WTC11 (cell line): Measurements from ENCODE around the gene HAUS5. TPM values are rescaled to one million over a fixed set of nuclear protein-coding genes. Genes with fewer than 3 reads are reported as not detected.
A peak's percentile ranks its signal among the peaks of the same experiment; 100 is the strongest.

Source experiments
- ATAC-seq: fragments of 200-7000 bp; cut with Tn5 transposase; 2 replicates; pipeline ENCODE4 v1.10.0; 2021; ENCODE audit warnings: mild to moderate bottlenecking, moderate library complexity
- CTCF ChIA-PET: fragments of 300-600 bp; sonication (Branson Sonifier 250); formaldehyde crosslinking; loops from one replicate; lab custom pipeline; 2021; ENCODE audit warnings: antibody characterized with exemption; lab: Charles Lee
- POLR2A ChIA-PET: fragments of 350-600 bp; sonication (Branson Sonifier 250); formaldehyde crosslinking; loops from one replicate; lab custom pipeline; 2021; ENCODE audit warnings: antibody characterized with exemption; lab: Charles Lee
- DNase-seq: peaks from one replicate; pipeline ENCODE4 v3.0.0; 2021; ENCODE audit warnings: low spot score
- H3K27ac Mint-ChIP-seq: 2 replicates; pipeline ENCODE4 v1.8.0; 2021; ENCODE audit warnings: mixed read lengths
- H3K27me3 Mint-ChIP-seq: 2 replicates; pipeline ENCODE4 v1.8.0; 2021; ENCODE audit warnings: low read depth, mild to moderate bottlenecking, moderate library complexity, mixed read lengths
- H3K36me3 Mint-ChIP-seq: 2 replicates; pipeline ENCODE4 v1.8.0; 2021; ENCODE audit warnings: mixed read lengths
- H3K4me1 Mint-ChIP-seq: 2 replicates; pipeline ENCODE4 v1.8.0; 2022; ENCODE audit warnings: mixed read lengths
- H3K4me3 Mint-ChIP-seq: 2 replicates; pipeline ENCODE4 v1.8.0; 2021; ENCODE audit warnings: mild to moderate bottlenecking, moderate library complexity, mixed read lengths
- H3K9me3 Mint-ChIP-seq: 2 replicates; pipeline ENCODE4 v1.8.0; 2021; ENCODE audit warnings: mixed read lengths
- CREM ChIP-seq: sonication (generic); formaldehyde crosslinking; IDR thresholded peaks from 2 replicates; pipeline ENCODE4 v1.8.1; 2022; ENCODE audit warnings: mild to moderate bottlenecking, missing genetic modification reagents, moderate library complexity
- CTCF ChIP-seq: fragments of 200-600 bp; IDR thresholded peaks from 2 replicates; pipeline ENCODE4 v1.8.0; 2022; ENCODE audit warnings: antibody characterized with exemption
- FOXJ3 ChIP-seq: sonication (generic); formaldehyde crosslinking; IDR thresholded peaks from 2 replicates; pipeline ENCODE4 v1.9.0; 2021; ENCODE audit warnings: missing genetic modification reagents, mild to moderate bottlenecking, borderline replicate concordance
- FOXK1 ChIP-seq: sonication (generic); formaldehyde crosslinking; IDR thresholded peaks from 2 replicates; pipeline ENCODE4 v1.8.0; 2022; ENCODE audit warnings: mild to moderate bottlenecking, moderate library complexity, missing genetic modification reagents
- HMGA2 ChIP-seq: fragments of 250-450 bp; sonication (Bioruptor Pico); IDR thresholded peaks from 2 replicates; pipeline ENCODE4 v1.4.0; 2021; ENCODE audit warnings: mild to moderate bottlenecking, moderate library complexity
- MAX ChIP-seq: sonication (generic); formaldehyde crosslinking; IDR thresholded peaks from 2 replicates; pipeline ENCODE4 v1.8.0; 2022; ENCODE audit warnings: mild to moderate bottlenecking, missing genetic modification reagents
- MYBL2 ChIP-seq: sonication (generic); formaldehyde crosslinking; IDR thresholded peaks from 2 replicates; pipeline ENCODE4 v1.8.1; 2023; ENCODE audit warnings: mild to moderate bottlenecking, moderate library complexity, missing genetic modification reagents
- NFYB ChIP-seq: sonication (generic); formaldehyde crosslinking; conservative IDR thresholded peaks from 2 replicates; pipeline ENCODE4 v1.8.0; 2022; ENCODE audit warnings: low read depth, missing genetic modification reagents
- NR2C2 ChIP-seq: sonication (generic); formaldehyde crosslinking; IDR thresholded peaks from 2 replicates; pipeline ENCODE4 v1.8.0; 2022; ENCODE audit warnings: mild to moderate bottlenecking, missing genetic modification reagents
- PRRX2 ChIP-seq: fragments of 250-450 bp; sonication (Bioruptor Pico); IDR thresholded peaks from 2 replicates; pipeline ENCODE4 v1.8.0; 2021; ENCODE audit warnings: mild to moderate bottlenecking
- STAT6 ChIP-seq: sonication (generic); formaldehyde crosslinking; conservative IDR thresholded peaks from 2 replicates; pipeline ENCODE4 v1.8.1; 2023; ENCODE audit warnings: mild to moderate bottlenecking, low read depth, missing genetic modification reagents, moderate library complexity
- ZNF121 ChIP-seq: sonication (generic); formaldehyde crosslinking; IDR thresholded peaks from 2 replicates; pipeline ENCODE4 v1.8.0; 2023; ENCODE audit warnings: missing genetic modification reagents
- ZNF281 ChIP-seq: sonication (generic); formaldehyde crosslinking; IDR thresholded peaks from 2 replicates; pipeline ENCODE4 v1.8.0; 2023; ENCODE audit warnings: mild to moderate bottlenecking, missing genetic modification reagents
- total RNA-seq: library from RNA; stranded (reverse); gene quantifications from 3 replicates; pipeline ENCODE4 v1.2.3, GENCODE V29; 2021
- TF ChIP-seq, protein P1 (sequence below): sonication (generic); formaldehyde crosslinking; IDR thresholded peaks from 2 replicates; pipeline ENCODE4 v1.8.1; 2023; ENCODE audit warnings: mild to moderate bottlenecking, missing genetic modification reagents
- TF ChIP-seq, protein P2 (sequence below): sonication (generic); formaldehyde crosslinking; IDR thresholded peaks from 2 replicates; pipeline ENCODE4 v1.8.1; 2023; ENCODE audit warnings: mild to moderate bottlenecking, missing genetic modification reagents, borderline replicate concordance

Gene HAUS5
- total RNA-seq, 1 experiment from 2014 or later, result 25.4 TPM

DNA sequence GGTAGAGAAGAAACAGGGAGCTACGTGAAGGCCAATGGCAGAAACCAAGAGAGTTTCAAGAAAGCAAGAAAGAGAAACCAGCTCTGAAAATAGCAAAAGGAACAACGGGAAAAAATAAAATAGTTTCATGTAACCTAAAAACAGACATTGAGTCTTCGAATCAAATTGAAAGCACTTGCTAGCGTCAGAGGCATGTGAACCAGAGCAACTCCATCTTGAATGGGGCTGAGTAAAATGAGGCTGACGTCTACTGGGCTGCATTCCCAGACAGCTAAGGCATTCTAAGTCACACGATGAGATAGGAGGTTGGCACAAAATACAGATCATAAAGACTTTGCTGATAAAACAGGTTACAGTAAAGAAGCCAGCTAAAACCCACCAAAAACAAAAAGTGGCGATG, 33.8 kb upstream of the HAUS5 start (continued):
- TF ChIP-seq, protein P1, sequence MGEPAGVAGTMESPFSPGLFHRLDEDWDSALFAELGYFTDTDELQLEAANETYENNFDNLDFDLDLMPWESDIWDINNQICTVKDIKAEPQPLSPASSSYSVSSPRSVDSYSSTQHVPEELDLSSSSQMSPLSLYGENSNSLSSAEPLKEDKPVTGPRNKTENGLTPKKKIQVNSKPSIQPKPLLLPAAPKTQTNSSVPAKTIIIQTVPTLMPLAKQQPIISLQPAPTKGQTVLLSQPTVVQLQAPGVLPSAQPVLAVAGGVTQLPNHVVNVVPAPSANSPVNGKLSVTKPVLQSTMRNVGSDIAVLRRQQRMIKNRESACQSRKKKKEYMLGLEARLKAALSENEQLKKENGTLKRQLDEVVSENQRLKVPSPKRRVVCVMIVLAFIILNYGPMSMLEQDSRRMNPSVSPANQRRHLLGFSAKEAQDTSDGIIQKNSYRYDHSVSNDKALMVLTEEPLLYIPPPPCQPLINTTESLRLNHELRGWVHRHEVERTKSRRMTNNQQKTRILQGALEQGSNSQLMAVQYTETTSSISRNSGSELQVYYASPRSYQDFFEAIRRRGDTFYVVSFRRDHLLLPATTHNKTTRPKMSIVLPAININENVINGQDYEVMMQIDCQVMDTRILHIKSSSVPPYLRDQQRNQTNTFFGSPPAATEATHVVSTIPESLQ, result no peak
- TF ChIP-seq FOXJ3 (CRISPR knock-in tag) (no peak), ZNF121 (CRISPR knock-in tag) (no peak), CREM (no peak)

GRCh38 chr19:35582760-35583159, 29.8 kb upstream of the HAUS5 start:
- H3K27ac Mint-ChIP-seq, result no peak overlapping the region
- H3K36me3 Mint-ChIP-seq, result peaks cover 3% of the 10 kb centered on the region; the same call in 1 of the 2 replicates
- DNase-seq (no peak), ATAC-seq (no peak)
- TF ChIP-seq HMGA2 (no peak), FOXK1 (no peak)
- H3K9me3 Mint-ChIP-seq, result peaks cover 27% of the 10 kb centered on the region
- ChIA-PET CTCF (no interaction called here), POLR2A (no interaction called here)
- H3K4me3 Mint-ChIP-seq, result no peak overlapping the region
- H3K4me1 Mint-ChIP-seq, result no peaks in the 10 kb centered on the region
- peaks cover 48% of the 10 kb centered on the region for H3K27me3 Mint-ChIP-seq

DNA sequence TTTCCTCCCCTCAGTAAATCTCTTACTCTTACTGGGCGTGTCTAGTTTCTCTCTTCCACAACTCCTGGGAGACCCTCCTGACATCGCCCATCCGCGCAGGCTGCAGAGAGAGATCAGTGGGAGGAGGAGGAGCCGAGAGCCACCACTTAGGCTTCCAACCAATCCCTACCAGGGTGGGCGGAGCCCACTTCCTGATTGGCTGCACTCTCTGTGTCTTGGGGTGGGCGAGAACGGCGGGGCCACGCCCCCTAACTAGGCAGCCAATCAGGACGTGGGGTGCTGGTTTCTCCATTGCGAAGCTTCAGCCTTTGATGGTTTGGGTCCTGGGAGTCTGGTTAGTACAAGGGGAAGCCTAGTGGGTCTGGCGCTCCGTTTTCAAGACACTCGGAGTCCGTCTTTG, 26.7 kb upstream of the HAUS5 start, which contains the start of gene PMIS2:
Gene PMIS2, plus strand, starts transcription at position 326 of the 400 bp plus-strand sequence. CDS start 87 bp downstream, outside the sequence.
- peaks cover 11% of the 10 kb centered on the region for H3K9me3 Mint-ChIP-seq
- POLR2A ChIA-PET, result no interaction called here
- ATAC-seq (peak; percentile 88), DNase-seq (peak; percentile 75)
- CTCF ChIA-PET, result interaction anchor here (0.8 to 1.5 kb wide), 2 partner anchors 28 to 75 kb away, joined by 3 to 4 read pairs; no protein-coding TSS in a partner anchor
- TF ChIP-seq STAT6 (CRISPR knock-in tag) (no peak), NFYB (CRISPR knock-in tag) (peak; percentile 71), MYBL2 (no peak)
- no peak within 1 kb of the TSS for H3K27ac Mint-ChIP-seq
- H3K36me3 Mint-ChIP-seq, result no peaks in the 10 kb centered on the region
- no peak within 1 kb of the TSS for H3K4me3 Mint-ChIP-seq
- H3K4me1 Mint-ChIP-seq, result no peaks in the 10 kb centered on the region
- peaks cover 50% of the 10 kb centered on the region for H3K27me3 Mint-ChIP-seq

DNA sequence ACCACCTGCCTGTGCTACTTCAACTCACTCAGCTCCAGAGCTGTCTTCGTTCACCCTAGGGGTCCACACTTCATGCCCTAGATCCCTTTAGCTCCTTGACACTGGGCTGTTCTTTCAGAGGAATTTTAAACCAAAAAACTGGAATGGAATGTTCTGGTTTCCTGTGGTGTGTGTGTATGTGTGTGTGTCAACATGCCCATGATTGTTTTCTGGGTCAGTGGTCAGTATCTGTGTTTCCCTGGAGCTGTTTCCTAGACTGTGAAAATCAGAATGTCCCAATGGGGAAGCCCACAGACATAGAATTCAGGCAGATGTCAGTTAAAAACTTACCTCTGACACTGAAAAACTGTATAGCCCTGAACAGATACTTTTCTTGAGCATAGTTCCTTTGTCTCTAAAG, 25.2 kb upstream of the HAUS5 start:
- Mint-ChIP-seq H3K36me3 (no peaks in the 10 kb centered on the region), H3K4me3 (no peak overlapping the region), H3K9me3 (peaks cover 8% of the 10 kb centered on the region), H3K27me3 (peaks cover 50% of the 10 kb centered on the region), H3K27ac (no peak overlapping the region), H3K4me1 (no peaks in the 10 kb centered on the region)
- ATAC-seq (no peak), DNase-seq (no peak)
- ChIA-PET POLR2A (no interaction called here), CTCF (no interaction called here)
- TF ChIP-seq, protein P1, result no peak
- TF ChIP-seq CTCF (no peak), PRRX2 (CRISPR knock-in tag) (no peak), ZNF281 (CRISPR knock-in tag) (no peak), NR2C2 (CRISPR knock-in tag) (no peak), MAX (no peak)
- TF ChIP-seq, protein P2, sequence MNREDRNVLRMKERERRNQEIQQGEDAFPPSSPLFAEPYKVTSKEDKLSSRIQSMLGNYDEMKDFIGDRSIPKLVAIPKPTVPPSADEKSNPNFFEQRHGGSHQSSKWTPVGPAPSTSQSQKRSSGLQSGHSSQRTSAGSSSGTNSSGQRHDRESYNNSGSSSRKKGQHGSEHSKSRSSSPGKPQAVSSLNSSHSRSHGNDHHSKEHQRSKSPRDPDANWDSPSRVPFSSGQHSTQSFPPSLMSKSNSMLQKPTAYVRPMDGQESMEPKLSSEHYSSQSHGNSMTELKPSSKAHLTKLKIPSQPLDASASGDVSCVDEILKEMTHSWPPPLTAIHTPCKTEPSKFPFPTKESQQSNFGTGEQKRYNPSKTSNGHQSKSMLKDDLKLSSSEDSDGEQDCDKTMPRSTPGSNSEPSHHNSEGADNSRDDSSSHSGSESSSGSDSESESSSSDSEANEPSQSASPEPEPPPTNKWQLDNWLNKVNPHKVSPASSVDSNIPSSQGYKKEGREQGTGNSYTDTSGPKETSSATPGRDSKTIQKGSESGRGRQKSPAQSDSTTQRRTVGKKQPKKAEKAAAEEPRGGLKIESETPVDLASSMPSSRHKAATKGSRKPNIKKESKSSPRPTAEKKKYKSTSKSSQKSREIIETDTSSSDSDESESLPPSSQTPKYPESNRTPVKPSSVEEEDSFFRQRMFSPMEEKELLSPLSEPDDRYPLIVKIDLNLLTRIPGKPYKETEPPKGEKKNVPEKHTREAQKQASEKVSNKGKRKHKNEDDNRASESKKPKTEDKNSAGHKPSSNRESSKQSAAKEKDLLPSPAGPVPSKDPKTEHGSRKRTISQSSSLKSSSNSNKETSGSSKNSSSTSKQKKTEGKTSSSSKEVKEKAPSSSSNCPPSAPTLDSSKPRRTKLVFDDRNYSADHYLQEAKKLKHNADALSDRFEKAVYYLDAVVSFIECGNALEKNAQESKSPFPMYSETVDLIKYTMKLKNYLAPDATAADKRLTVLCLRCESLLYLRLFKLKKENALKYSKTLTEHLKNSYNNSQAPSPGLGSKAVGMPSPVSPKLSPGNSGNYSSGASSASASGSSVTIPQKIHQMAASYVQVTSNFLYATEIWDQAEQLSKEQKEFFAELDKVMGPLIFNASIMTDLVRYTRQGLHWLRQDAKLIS, result no peak
